NCI-H187 treated with DMSO at 0.1 percent for 48 hours (cell line): ENCODE results near the gene ATG7.
"Not testable (repeated sequence)": the region's sequence is repeated elsewhere in the genome, so short reads cannot be mapped to it uniquely, and the experiment has no call there.

Experiments
- DNase-seq: peaks from one replicate; lab custom pipeline; 2025; lab: John Stamatoyannopoulos, UW

The ATG7 gene

DNA sequence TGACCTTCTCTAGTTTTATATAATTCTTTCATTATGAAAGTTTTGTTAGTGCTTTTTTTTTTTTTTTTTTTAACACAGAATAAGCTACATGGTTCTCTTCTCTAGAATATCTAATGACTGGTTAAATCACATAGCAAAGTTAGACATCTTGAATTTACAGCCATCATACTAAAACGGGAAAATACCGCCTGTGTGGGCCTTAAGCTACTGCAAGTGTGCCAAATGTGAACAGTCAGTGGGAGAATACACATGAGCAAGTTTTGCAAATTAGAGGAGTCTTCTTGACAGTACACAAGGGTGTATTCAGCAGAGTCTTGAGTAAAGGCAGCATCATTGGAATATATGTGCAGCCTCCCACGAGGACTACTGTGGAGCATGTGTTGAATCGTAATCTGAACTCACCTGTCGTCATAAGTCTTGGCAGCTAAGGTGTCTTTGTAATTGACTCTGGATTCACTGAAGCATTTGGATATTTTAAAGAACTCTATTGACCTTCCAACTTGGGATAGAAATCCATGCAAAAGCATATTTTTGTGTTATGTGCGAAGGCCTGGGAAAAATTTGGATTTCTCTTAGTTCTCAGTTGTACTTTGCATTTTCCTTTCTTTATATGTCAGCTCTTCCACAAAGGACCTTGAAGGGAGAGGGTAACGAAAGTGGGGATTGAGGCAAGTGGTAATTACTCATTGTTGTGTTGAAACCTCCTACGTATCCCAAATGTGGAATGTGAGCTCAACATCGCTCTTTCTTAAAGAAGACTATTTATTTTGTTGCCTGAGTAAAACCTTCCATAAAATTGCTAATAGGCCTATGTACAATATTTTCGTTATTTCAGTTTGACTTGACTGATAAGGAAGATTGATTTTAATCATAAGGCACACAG, 117.4 kb downstream of the ATG7 start:
- DNase-seq: no peak

DNA sequence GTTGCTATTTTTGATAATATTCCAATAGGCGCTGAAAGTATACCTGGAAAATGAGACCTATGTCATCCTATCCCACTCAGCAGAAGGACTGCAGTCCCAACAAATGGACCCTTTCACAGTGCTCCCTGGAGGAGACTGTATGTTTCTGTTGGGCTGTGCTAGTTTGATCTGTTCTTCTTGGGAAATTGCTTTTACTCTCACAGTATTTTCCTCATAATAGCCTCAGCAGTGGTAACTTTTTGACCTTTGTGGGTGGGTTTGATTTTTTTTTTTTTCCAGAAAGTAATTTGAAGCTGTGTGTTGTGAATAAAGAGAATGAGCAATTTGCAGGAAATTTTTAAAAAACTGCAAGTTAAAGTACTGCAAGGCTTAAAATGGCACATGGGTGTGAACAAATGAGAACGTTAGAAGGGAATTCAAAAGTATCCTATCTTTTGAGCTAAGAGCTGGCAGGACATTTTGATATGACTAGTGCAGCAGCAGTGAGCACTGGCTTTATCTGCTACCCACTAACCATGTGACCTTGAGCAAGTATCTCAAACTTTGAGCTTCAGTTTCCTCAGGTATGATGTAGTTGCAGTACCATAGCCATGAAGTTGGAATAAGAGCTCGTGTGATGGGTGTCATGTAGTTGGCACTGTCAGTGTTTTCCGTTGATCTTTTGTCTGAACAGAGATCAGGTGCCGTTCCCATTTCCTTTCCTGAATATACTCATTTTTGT, 118.4 kb downstream of the ATG7 start:
- DNase-seq: no peak

DNA sequence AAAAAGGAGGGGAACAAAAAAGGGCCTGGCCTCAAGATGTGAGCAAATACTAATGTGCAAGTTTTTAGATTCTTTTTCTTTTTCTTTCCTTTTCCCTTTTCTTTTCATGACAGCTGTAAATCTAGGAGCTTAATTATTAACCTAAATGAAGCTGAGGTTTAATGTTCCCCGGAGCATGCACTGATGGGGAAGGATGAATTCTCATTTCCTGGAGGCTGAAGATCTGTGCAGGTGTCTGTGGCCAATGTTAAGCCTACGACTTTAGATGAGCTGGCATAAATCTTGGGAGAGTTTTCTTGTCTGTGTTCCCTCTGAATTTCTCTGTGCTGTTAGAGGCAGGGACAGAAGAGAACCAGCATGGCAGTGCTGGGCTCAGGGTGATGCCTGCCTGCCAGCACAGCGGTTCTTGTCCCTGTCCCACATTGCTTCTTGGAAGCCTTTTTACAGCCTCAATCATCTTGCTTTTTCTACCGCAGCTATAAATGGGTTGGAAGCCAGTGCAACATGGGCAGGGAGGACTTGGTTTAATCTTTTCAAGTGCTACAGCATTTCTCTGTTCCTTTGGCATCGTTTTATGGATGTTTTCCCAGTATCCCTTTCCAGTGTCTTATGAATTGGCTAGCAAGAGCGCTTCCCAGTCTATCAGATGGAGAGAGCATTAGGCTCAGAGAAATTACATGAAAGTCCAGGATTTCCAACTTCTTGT, 119.1 kb downstream of the ATG7 start:
- no peak for DNase-seq

DNA sequence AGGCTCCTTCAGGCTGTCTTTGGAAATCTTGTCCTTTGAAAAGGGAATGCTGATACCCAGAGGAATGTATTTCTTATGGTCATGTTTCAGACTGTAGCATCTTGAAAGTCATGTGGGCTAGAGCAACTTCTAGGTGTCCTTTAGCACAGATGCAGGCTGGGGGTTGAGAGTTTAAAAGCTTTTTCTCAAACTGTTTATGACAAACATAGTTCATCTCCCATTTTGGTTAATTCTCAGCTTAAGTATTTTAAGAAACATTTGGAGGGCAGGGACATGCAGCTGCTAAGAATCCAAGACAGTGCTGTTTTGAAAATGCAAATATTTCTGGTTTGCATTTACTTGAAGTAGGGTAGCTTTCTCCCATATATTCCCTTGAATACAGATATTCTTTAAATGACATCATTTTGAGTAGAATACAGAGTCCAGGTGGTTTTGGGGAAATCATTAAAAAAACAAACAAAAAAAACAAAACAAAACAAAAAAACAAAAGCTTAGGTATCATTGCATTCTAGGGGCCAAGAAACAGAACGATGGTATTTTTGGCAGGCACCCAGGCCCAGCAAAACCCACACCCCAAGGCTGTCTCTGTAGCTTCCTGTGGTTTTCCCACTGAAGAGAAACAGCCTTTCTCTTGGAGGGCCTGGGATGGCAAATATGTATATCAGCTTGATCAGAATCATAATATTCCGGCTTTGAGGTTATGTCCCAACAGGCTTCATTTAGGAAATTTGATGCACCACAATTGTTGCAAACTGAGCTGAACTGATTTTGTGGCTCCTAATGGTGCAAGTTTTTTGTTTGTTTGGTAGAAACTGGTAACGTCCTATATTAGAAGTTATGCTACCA, 120.0 kb downstream of the ATG7 start:
- DNase-seq: no peak

DNA sequence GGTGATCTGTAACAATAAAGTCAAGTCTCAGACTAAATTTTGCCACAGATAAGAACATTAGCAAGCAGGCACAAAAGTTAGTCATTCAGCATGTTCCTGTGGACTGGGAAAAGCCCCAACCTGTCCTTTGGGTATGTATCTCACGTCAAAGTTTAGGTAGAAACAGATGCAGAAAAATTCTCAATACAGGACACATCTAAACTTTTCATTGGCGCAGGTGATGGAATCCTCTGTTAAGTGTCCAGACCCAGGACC, 120.6 kb downstream of the ATG7 start:
- no peak for DNase-seq

DNA sequence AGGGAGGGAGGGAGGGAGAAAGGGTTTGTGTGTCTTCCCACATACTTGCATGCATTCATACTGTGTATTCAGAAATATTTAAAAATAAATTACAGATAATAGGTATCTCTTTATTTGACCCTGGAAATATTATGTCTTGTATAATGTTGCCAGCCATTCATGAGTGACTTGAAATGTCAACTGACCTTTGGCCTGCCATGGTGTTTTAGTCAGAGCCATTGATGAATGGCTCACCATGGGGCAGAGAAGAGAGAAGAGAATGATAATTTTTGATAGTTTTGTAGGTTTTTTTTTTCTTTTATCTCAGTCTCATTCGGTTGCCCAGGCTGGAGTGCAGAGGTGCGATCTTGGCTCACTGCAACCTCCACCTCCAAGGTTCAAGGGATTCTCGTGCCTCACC, 121.2 kb downstream of the ATG7 start:
- DNase-seq: no peak

DNA sequence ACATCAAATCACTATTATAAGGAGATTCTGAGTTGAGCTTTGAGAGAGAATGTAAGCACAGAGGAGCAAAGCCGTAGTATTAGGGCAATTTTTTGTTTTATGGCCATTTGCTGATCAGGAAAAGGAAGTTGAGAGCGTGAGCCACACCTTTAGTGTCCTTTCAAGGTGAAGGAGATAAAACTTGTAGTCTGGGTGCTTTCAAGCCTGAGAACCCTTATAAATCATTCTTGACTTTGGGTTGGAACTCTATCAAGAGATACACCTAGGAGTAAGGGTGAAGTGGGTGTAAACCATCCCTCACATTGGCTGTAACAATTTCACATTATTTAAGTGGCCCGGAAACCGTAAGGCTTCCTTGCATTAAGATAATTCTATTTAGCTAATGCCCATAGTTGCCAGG, 122.2 kb downstream of the ATG7 start:
- no peak for DNase-seq

DNA sequence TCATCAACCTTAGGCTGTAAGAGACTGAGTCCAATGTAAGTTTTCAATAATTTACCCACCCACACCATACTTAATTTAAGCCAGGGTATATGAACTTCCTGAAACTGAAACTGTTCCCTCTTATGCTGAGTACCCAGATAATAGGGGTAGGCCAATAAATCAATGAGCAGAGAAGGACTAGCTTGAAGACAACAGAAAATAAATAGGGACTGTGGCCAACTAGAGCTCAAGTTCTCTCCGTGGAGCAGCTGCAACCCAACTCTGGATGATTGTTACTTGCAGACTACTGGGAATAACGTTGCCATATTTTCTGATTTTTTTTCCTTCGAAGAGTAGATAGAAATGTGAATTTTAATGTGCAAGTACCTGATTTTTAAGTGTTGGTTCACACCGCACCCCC, 128.0 kb downstream of the ATG7 start:
- DNase-seq: no peak

DNA sequence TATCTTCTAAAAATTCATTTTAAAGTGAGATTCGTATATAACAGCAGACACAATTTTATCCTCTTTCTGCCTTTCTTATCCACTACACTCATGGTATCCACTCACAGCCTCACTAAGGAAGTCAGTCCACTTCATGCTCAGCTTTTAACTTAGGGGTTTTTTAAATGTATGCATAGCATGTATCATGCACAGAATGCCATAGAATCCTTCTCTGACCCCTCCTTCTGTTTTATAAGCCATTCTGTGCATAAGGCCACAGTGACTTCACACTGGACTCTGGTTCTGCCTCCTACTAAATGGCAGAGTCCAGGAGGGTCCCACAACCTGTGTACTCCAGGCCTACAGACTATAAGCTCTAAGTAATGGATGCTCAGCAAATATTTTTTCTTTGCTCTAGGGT, 129.2 kb downstream of the ATG7 start:
- no peak for DNase-seq

DNA sequence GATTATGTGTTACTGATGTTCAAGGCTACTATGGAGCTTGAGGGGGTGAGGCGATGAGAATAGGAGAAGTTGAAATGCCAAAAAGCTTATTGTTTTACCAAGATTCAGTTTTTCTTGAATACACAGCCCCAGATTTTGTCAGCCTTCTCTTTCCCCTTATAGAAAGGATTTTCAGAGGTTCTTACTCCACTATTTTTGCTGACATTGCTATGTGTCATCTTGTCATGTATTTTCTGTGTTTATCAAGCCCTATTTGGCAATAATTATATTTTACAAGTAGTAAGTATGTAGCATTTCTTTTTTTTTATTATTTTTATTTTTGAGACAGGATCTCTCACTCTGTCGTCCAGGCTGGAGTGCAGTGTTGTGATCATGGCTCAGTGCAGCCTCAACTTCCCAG, 133.1 kb downstream of the ATG7 start:
- DNase-seq: no peak

DNA sequence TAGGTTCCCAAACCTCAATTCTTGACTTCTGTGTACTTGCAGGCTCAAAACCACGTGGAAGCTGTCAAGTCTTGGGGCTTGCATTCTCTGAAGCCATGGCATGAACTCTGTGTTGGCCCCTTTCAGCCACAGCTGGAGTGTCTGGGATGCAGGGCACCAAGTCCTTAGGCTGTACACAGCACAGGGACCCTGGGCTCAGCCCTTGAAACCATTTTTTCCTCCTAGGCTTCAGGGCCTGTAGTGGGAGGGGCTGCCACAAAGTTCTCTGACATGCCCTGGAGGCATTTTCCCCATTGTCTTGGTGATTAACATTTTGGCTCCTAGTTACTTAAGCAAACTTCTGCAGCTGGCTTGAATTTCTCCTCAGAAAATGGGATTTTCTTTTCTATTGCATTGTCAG, 135.4 kb downstream of the ATG7 start:
- no peak for DNase-seq

DNA sequence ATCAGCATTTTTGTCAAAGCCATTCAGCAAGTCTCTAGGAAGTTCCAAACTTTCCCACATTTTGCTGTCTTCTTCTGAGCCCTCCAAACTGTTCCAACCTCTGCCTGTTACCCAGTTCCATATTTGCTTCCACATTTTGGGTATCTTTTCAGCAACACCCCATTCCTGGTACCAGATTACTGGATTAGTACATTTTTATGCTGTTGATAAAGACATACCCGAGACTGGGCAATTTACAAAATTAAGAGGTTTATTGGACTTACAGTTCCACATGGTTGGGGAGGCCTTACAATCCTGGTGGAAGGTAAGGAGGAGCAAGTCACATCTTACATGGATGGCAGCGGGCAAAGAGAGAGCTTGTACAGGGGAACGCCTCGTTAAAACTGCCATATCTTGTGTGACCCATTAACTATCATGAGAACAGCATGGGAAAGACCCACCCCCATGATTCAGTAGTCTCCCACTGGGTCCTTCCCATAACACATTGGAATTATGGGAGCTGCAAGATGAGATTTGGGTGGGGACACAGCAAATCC, 136.2 kb downstream of the ATG7 start:
- DNase-seq: not testable (repeated sequence)

DNA sequence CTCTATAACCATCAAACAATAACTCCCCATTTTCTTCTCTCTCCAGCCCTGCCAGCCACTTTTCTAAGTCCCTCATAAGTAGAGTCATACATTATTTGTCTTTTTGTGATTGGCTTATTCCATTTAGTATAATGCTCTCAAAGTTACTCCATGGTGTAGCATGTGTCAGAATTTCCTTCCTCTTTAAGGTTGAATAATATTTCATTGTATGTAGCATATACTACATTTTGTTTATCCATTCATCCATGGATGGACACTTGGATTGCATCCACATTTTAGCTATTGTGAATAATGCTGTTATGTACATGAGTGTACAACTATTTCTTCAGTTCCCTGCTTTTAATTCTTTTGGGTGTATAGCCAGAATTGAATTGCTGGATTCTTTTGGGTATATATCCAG, 138.4 kb downstream of the ATG7 start:
- DNase-seq: no peak

DNA sequence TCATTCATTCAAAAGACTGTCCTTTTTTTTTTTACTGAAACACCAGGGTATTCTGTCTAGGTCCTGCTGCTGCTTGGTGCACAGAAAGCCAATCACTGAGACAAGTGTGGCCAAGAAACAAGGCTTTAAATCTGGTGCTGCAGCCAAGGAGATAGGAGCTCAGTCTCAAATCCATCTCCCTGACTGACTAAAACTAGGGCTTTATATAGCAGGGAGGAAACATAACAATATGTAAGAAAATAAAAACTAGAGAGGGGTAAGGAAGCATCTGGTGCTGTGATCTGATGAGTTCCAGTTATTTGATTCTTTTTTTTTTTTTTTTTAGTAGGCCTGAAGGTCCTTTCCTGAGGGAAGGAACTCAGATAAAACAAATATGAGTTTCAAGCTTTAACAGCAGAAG, 139.8 kb downstream of the ATG7 start:
- no peak for DNase-seq

DNA sequence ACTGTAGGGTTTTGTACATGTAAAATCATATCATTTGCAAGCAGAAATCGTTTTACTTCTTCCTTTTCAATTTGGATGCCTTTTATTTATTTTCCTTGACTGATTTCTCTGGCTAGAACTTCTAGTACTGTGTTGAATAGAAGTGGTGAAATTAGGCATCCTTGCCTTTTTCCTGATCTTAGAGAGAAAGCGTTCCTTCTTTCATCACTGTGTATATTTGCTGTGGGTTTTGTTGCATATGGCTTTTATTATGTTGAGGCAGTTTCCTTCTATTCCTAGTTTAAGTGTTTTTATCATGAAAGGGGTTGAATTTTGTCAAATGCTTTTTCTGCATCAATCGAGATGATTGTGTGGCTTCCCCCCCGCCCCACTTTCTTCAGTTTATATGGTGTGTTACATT, 140.9 kb downstream of the ATG7 start:
- DNase-seq: no peak

DNA sequence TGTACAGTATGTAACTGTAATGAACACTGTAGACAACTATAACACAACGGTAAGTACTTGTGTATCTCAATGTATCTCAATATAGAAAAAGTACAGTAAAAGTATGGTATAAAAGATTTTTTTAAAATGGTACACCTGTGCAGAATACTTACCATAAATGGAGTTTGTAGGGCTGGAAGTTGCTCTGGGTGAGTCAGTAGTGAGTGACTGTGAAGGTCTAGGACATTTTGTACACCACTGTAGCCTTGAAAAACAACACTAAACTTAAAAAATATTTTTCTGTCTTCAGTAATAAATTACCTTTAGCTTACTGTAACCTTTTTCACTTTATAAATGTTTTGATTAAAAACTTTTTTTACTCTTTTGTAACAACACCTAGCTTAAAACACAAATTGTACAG, 142.9 kb downstream of the ATG7 start:
- DNase-seq: no peak

DNA sequence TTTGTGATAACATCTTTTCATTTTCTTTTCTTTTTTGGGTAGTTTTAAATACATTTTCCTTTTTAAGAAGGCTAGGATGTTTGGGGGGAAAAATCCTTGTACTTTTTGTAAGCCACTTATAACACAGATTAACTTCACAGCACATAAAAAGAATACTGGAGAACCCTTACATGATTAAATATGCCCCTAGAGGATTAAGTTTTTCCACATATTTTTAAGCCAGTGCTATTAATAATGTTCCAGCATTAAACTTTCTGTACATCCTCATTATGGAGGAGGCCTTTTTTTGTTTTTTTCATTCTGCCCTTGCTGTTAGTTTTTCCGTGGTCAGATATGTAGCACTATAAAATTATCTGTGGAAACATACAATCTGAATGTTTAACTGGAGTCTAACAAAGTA, 147.9 kb downstream of the ATG7 start:
- no peak for DNase-seq

DNA sequence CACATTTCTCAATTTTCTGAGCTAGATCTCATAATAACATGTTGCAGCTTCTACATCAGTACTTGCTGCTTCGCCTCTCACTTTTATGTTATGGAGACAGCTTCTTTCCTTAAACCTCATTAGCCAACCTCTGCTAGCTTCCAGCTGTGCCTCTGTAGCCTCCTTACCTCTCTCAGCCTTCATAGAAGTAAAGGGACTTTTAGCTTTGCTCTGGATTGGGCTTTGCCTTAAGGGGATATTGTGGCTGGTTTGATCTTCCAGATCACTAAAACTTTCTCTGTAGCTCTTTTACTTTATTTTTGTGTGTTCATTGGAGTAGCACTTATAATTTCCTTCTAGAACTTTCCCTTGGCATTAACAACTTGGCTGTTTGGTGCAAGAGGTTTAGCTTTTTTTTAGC, 150.1 kb downstream of the ATG7 start:
- DNase-seq: no peak

DNA sequence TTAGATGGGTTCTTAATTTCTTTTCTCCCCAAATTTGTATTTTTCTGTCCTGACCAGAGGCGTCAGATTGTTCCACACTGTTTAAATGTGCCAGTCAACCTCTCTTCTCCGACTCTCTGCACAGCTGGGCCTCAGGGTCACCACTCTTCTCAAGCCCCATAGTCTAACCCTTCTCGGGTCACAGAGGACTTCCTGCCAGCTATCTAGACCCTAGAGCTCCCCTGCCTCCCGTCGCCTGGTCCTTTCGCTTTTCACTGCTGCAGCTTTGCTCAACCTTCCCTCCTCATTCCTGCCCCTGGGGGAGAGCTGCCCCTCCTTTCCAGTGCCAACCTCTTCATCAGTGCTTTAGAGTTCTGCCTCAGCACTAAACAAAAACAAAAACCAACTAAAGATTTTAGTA, 151.7 kb downstream of the ATG7 start:
- no peak for DNase-seq

DNA sequence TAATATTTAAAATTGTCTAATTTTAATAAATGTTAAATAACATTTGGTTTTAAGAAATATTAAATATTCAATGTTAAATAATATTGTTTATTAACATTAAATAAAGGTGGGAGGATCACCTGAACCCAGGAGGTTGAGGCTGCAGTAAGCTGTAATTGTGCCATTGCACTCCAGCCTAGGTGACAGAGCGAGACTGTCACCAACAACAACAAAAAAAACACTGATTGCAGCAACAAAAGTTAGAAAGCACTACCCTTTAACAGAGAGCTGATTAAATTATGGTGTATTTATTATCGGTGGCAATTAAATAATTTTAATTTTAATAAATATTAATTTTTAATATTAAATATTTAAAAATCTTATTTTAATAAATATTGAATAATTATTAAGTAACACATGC, 152.1 kb downstream of the ATG7 start:
- no peak for DNase-seq

DNA sequence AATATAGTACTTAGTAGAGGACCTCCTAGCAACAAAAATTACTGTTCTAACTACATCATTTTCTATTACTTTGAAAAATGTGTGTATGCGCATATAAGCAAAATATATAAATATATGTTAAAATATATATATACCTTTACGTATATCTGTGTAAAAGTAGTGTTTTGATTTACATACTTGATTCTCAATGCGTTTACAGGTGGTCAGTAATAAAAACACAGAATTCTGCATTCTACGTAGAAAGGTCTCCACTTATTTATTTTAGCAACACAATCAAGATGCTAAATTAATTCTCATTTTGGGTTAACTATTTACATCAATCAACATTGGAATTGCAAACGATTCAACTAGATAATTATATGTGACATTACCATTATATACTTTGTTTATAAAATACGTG, 158.0 kb downstream of the ATG7 start:
- no peak for DNase-seq

DNA sequence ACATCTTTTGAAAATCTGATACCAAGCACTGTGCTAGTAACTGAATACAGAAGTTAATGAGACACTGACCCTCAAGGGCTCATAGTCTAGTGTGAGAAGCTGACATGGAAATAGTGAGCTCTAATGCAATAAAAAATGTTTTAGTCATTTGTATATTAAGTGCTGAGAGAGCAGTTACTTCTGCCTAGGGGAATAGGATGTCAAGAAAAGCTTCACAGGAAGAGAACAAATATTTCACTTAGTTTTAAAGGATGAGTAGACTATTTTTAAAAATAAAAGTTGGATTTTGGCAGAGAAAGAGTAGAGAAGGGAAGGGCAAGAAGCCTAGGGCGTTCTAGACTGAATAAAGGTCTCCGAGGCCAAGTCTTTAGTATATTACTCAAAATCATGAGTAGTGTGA, 158.4 kb downstream of the ATG7 start:
- no peak for DNase-seq
